Measurements from ENCODE around the gene NAALADL1. TPM values are rescaled to one million over a fixed set of nuclear protein-coding genes. Genes with fewer than 3 reads are reported as not detected.
"Not testable (repeated sequence)": the region's sequence is repeated elsewhere in the genome, so short reads cannot be mapped to it uniquely, and the experiment has no call there.

NAALADL1 gene
- total RNA-seq, 1 donor = 11.5 TPM

DNA sequence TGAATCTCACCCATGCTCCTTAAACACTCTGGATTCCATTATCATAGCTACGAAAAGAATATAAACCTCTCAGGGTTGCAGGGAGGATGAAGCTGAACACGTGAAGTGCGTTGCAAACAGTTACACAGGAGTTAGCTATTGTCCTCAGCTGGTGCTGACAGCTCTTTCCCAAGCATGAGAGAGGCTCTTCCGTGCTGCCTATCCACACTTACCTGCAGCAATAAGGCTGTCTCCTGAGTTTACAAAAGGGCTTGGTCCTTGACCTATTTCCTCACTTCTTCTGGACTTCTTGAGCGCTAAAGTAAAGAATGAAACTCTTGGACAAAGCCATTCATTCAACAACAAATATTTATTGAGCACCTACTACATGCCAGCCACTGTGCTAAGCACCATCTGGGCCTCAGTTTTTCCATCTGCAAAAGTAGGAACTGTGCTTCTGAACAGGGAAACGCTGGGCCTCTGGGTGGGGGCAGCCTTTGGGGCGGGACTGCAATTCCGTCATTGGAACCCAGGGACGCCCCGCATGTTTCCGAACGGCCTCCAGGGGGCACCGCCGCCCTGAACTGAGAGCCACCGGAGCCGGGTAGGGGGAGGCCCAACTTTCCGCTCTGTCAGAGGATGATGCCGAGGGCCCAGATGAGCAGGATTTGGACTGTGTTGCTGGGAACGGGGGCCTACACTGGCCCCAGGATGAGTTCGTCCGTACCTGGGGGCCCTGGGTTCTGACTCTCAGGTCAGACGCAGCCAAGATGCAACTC lies 45.0 kb downstream of the NAALADL1 start:
- H3K4me3 ChIP-seq (ENCODE audit: low read depth, low read length) = peak overlapping the region; percentile 85
- TF ChIP-seq, protein P1, sequence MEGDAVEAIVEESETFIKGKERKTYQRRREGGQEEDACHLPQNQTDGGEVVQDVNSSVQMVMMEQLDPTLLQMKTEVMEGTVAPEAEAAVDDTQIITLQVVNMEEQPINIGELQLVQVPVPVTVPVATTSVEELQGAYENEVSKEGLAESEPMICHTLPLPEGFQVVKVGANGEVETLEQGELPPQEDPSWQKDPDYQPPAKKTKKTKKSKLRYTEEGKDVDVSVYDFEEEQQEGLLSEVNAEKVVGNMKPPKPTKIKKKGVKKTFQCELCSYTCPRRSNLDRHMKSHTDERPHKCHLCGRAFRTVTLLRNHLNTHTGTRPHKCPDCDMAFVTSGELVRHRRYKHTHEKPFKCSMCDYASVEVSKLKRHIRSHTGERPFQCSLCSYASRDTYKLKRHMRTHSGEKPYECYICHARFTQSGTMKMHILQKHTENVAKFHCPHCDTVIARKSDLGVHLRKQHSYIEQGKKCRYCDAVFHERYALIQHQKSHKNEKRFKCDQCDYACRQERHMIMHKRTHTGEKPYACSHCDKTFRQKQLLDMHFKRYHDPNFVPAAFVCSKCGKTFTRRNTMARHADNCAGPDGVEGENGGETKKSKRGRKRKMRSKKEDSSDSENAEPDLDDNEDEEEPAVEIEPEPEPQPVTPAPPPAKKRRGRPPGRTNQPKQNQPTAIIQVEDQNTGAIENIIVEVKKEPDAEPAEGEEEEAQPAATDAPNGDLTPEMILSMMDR (IDR thresholded peaks at IDR 0.05; ENCODE audit: insufficient read depth, low read length) = peak; percentile 87
- DNase-seq (ENCODE audit: low read depth) = peak; percentile 86

DNA sequence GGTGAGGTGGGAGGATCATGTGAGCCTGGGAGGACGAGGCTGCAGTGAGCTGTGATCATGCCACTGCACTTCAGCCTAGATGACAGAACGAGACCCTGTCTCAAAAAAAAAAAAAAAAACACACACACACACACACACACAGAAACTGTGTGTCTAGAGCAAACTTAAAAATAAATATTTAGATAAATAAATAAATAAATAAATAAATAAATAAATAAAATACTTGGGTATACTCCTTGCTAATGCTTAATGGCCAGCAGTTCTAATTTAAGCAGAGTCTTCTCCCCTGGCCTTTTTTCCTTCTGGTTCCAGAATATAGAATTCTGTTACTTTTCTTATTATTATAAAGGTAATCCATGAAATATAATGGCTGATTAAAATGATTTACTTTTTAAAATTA lies 49.5 kb downstream of the NAALADL1 start:
- no peak for DNase-seq (ENCODE audit: low read depth)
- TF ChIP-seq, protein P1 (IDR thresholded peaks at IDR 0.05; ENCODE audit: insufficient read depth, low read length) = no peak

DNA sequence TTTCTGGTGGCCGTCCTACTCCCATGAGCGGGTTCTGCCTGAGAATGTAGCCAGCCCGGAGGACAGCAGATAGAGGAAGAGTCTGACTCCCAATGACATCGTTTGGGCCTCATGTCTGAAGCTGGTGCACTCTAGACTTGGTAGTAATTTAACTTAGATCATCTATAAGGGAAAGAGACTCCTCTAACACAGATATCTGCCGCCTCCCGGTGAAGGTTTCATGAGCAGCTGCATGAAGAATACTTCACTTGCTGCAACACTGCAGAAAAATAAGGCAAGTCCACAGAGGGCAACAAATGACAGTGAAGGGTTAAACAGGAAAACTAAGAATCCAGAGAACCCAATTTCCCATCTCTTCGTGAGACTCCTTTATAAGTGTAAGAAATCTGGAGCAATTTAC lies 50.3 kb downstream of the NAALADL1 start:
- TF ChIP-seq, protein P1 (IDR thresholded peaks at IDR 0.05; ENCODE audit: insufficient read depth, low read length) = no peak
- no peak overlapping the region for H3K4me3 ChIP-seq (ENCODE audit: low read depth, low read length)
- peak; percentile 20 for DNase-seq (ENCODE audit: low read depth)

More for the DNA sequence above, 49.5 kb downstream of the NAALADL1 start:
- H3K4me3 ChIP-seq (ENCODE audit: low read depth, low read length) = no peak overlapping the region

DNA sequence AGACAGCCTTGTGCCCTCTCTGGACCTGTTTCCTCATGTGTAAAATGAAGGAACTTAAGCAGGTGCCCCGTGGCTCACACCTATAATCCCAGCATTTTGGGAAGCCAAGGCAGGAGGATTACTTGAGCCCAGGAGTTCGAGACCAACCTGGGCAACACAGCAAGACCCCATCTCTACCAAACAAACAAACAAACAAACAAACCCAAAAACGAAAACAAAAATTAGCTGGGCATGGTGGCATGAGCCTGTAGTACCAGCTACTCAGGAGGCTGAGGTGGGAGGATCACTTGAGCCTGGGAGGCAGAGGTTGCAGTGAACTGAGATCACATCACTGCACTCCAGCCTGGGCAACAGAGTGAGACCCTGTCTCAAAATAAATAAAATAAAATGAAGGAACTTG lies 54.4 kb downstream of the NAALADL1 start:
- not testable (repeated sequence) for DNase-seq (ENCODE audit: low read depth); H3K4me3 ChIP-seq (ENCODE audit: low read depth, low read length)

DNA sequence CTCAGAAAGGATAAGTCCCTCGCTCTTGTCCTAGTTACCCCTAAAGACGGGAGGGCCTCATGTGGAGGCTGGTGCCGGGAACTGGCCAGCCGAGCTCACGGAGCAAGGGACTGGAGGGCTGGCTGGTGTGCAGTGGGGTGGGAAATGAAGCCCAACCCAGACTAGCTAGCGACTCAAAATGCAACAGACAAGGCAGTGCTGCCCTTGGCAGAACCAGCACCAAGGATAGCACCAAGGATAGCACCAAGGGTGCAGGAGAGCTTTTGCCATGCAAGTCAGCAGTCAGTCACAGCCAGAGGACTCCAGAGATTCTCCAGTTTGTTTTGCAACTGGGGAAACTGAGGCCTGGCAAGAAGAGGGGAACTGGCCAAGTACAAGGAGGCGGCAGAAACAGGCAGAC lies 55.1 kb downstream of the NAALADL1 start:
- TF ChIP-seq, protein P1 (IDR thresholded peaks at IDR 0.05; ENCODE audit: insufficient read depth, low read length) = no peak
- H3K4me3 ChIP-seq (ENCODE audit: low read depth, low read length) = no peak overlapping the region
- DNase-seq (ENCODE audit: low read depth) = peak; percentile 52

DNA sequence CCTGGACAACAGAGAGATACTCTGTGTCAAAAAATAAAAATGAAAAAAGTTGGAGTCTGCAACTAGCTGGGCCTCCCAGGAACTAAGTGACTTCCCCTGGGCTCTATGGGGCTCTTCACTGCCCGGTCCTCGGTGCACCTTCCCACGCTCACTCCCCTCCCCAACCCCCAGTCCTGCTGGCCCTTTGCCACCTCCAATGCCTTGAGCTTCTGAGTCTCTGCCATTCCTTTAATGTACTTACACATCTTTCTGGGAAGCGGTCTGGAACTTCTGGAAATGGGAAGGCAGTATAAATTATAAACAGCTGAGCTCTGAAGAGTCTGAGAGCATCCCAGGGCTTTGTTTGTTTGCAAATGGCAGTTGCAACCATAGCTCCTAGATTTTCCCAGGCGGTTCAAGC lies 55.6 kb downstream of the NAALADL1 start:
- no peak for DNase-seq (ENCODE audit: low read depth)
- no peak overlapping the region for H3K4me3 ChIP-seq (ENCODE audit: low read depth, low read length)
- TF ChIP-seq, protein P1 (IDR thresholded peaks at IDR 0.05; ENCODE audit: insufficient read depth, low read length) = no peak

DNA sequence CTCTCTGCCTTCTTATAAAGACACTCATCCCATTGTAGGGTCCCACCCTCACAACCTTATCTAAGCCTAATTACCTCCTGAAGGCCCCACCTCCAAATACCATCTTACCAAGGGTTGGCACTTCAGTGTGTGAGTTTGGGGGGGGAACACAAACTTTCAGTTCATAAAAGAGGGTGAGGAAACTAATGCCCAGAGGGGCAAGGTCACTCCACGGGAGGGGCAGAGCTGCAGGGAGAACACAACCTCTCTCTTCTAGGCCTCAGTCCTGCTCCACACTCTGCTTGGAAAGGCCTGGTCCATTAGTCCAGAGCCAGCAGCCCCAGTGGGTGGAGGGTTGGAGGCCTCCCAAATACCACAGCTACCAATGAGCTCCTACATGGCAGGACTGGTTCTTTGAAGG lies 58.9 kb downstream of the NAALADL1 start:
- TF ChIP-seq, protein P1 (IDR thresholded peaks at IDR 0.05; ENCODE audit: insufficient read depth, low read length) = no peak
- DNase-seq (ENCODE audit: low read depth) = no peak
- no peak overlapping the region for H3K4me3 ChIP-seq (ENCODE audit: low read depth, low read length)

Measured in fibroblast of the aortic adventitia (primary cell).